Lower lobe of right lung (tissue), 2 donors: ENCODE data around the gene MYOZ3. TPM values are rescaled to one million over a fixed set of nuclear protein-coding genes. Genes with fewer than 3 reads are reported as not detected.

Experiments used
- ATAC-seq, 2 donors: fragments of 200-7000 bp; cut with Tn5 transposase; one replicate each; pipeline ENCODE4 v1.9.1; 2020 to 2022; ENCODE audit warnings: mild to moderate bottlenecking in 2 of 2, moderate library complexity in 2 of 2
- DNase-seq: peaks from one replicate; pipeline ENCODE4 v3.0.0-alpha.2; 2020
- H3K27ac ChIP-seq: fragments of 200-600 bp; one replicate; pipeline ENCODE4 v1.8.0; 2022
- H3K27me3 ChIP-seq: fragments of 200-600 bp; one replicate; pipeline ENCODE4 v1.8.0; 2022; ENCODE audit warnings: low read depth
- H3K36me3 ChIP-seq: fragments of 200-600 bp; one replicate; pipeline ENCODE4 v1.8.0; 2022; ENCODE audit warnings: mild to moderate bottlenecking
- H3K4me1 ChIP-seq: fragments of 200-600 bp; one replicate; pipeline ENCODE4 v1.8.0; 2022
- H3K4me3 ChIP-seq: fragments of 200-600 bp; one replicate; pipeline ENCODE4 v1.8.0; 2022; ENCODE audit warnings: mild to moderate bottlenecking
- H3K9me3 ChIP-seq: fragments of 200-600 bp; one replicate; pipeline ENCODE4 v1.8.0; 2022
- CTCF ChIP-seq: fragments of 200-600 bp; IDR thresholded peaks from one replicate; pipeline ENCODE4 v1.8.0; 2022; ENCODE audit warnings: antibody characterized with exemption, mild to moderate bottlenecking
- intact Hi-C: fragments of 100-400 bp; cut with DNase I; formaldehyde crosslinking; loops from one replicate; pipeline ENCODE4 v1.11.0; 2022
- total RNA-seq: library from RNA; stranded (reverse); fragmentation: NEBNext Ultra II Directional; extraction: Animal tissue kit (Norgen Biotek cat#: 25700); gene quantifications from one replicate; pipeline ENCODE4 v1.2.1, GENCODE V29; 2021
- donor health status: DM: no; HTN: yes; CAD: no; lungs with severe emphysema.

Gene MYOZ3
- total RNA-seq, 1 donor from 2014 or later: 0.92 TPM

DNA sequence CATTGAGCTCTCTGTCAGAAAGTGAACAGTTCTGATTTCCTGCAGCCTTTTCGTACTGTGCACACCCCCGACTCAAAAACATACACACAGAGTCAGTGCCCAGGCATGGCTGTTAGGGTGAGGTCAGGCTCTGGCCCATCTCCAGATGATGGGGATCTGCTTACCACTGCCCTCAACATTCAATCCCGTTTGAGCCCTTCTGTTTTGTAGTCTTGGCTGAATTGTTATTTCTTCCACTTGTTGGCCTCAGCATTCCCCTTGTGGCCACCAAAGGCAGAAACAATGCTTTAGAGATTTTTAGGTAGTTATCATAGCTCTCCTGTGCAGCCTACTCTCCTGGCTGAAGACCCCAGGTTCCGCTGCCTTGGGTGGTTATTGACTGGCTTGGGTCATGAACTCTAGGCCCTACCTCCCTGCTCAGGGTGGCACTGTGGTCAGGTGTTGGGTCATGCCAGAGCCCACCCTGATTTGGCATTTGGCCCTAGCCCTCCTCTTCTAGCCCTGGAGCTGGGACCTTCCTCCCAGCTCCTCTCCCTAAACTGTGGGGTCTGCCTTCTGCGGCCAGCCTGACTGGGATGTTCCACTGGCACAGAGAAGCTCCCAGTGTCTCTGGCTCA lies 7.8 kb upstream of the MYOZ3 start:
- Histone ChIP-seq H3K36me3 (peaks cover 40% of the 10 kb centered on the region), H3K27ac (peak overlapping the region; percentile 37), H3K4me1 (peaks cover 43% of the 10 kb centered on the region), H3K9me3 (no peaks in the 10 kb centered on the region), H3K27me3 (no peaks in the 10 kb centered on the region), H3K4me3 (no peak overlapping the region)
- intact Hi-C loops: no loop called here
- DNase-seq: no peak
- ATAC-seq: no peak
- no peak for TF ChIP-seq CTCF

DNA sequence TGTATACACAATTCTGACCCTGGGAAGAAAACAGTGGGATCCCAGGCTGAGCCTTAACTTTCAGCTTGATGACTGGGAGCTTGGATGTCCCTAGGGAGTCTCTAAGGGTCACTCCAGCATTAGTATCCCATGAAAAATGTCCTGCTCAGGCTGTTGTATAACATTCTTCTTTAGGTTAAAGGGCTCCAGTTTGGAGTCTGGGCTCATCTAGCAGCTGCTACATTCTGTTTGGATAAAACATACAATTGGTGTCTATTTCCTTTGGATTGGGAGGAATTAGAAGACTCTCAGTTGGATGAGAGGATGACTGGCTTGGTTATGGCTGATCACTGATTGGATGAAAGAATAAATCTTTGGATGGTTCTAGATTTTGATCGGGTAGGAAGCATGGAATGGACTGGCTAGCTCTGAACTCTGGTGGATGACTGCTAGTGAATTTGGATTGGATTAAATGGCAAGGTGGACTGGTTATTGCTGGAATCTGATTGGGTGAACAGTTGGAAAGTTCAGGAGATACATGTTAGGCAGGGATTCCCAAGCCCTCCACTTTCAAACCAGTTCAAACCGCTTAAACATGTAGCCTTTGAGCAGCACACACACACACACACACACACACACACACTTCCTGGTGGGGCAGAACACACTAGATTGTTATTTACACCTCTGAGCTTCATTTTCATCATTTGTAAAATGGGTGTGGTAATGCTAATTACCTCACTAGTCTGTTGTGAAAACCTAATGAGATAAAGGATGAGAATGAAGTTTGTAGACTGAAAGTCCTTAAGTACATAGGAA lies 7.1 kb upstream of the MYOZ3 start:
- Histone ChIP-seq H3K9me3 (no peaks in the 10 kb centered on the region), H3K36me3 (peaks cover 33% of the 10 kb centered on the region), H3K4me3 (no peak overlapping the region), H3K27ac (peak overlapping the region; percentile 37), H3K27me3 (no peaks in the 10 kb centered on the region), H3K4me1 (peaks cover 43% of the 10 kb centered on the region)
- DNase-seq (no peak), ATAC-seq (no peak)
- intact Hi-C loops: no loop called here
- no peak for TF ChIP-seq CTCF

DNA sequence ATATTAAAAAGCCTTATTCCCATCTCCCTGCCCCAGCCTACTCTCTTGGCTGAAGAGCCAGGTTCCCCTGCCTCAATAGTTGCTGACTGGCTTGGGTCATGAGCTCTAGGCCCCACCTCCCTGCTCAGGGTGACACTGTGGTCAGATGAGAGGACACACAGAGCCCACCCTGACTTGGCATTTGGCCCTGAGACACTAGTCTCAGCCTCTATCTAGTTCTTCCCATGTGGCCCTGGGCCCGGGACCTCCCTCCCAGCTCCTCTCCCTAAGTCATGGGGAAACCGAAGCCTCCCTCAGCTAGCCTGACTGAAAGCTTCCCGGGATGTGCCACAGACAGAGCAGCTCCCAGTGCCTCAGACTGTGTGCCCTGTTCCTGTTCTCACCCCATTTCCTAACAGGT lies 5.8 kb upstream of the MYOZ3 start:
- intact Hi-C loops: loop anchor here (5.0 kb wide), 1 partner anchor 93 kb away; no protein-coding TSS in a partner anchor
- no peak for DNase-seq
- no peaks in the 10 kb centered on the region for H3K27me3 ChIP-seq

GRCh38 chr5:150656191-150657132 lies 4.6 kb upstream of the MYOZ3 start:
- H3K36me3 ChIP-seq: peaks cover 8% of the 10 kb centered on the region
- H3K27ac ChIP-seq: peak overlapping the region; percentile 76
- TF ChIP-seq CTCF: peak; percentile 62
- H3K4me3 ChIP-seq: peak overlapping the region; percentile 58
- ATAC-seq: peak; percentile 70 to 84
- no peaks in the 10 kb centered on the region for H3K27me3 ChIP-seq
- H3K9me3 ChIP-seq: no peaks in the 10 kb centered on the region
- DNase-seq: peak; percentile 80
- H3K4me1 ChIP-seq: peaks cover 41% of the 10 kb centered on the region
- intact Hi-C loops: loop anchor here (5.0 kb wide), 1 partner anchor 94 kb away; no protein-coding TSS in a partner anchor

More for the DNA sequence above, 5.8 kb upstream of the MYOZ3 start:
- TF ChIP-seq CTCF: no peak
- Histone ChIP-seq H3K4me3 (no peak overlapping the region), H3K4me1 (peaks cover 50% of the 10 kb centered on the region), H3K36me3 (peaks cover 21% of the 10 kb centered on the region), H3K9me3 (no peaks in the 10 kb centered on the region), H3K27ac (no peak overlapping the region)
- ATAC-seq: no peak

DNA sequence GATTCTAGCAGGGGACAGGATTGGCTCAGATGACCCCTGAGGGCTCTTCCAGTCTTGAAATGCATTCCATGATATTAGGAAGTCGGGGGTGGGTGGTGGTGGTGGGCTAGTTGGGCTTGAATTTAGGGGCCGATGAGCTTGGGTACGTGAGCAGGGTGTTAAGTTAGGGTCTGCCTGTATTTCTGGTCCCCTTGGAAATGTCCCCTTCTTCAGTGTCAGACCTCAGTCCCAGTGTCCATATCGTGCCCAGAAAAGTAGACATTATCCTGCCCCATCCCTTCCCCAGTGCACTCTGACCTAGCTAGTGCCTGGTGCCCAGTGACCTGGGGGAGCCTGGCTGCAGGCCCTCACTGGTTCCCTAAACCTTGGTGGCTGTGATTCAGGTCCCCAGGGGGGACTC lies 2.9 kb upstream of the MYOZ3 start:
- TF ChIP-seq CTCF: no peak
- H3K4me3 ChIP-seq: no peak overlapping the region
- DNase-seq (no peak), ATAC-seq (no peak)
- intact Hi-C loops: loop anchor here (5.0 kb wide), 1 partner anchor 96 kb away; no protein-coding TSS in a partner anchor
- H3K27me3 ChIP-seq: no peaks in the 10 kb centered on the region
- no peaks in the 10 kb centered on the region for H3K36me3 ChIP-seq
- no peaks in the 10 kb centered on the region for H3K9me3 ChIP-seq
- H3K4me1 ChIP-seq: peaks cover 30% of the 10 kb centered on the region
- H3K27ac ChIP-seq: no peak overlapping the region
